Gastrocnemius medialis (tissue), 4 donors: ENCODE data around the gene EGFL7.

Experiments
- POLR2A ChIP-seq, 2 donors: fragments of 450-650 bp; IDR thresholded peaks; one replicate each; pipeline ENCODE4 v1.6.1; 2017; ENCODE audit warnings: antibody characterized with exemption in 2 of 2, mild to moderate bottlenecking in 2 of 2, moderate library complexity in 2 of 2
- TF ChIP-seq, protein P1 (sequence below), 5 experiments: fragments of 450-650 bp in 3 of 5; fragments of 200-600 bp in 2 of 5; sonication (generic) in 2 of 5; IDR thresholded peaks in 4 of 5; conservative IDR thresholded peaks in 1 of 5; 1 replicate in 4 of 5; 2 replicates in 1 of 5; pipeline ENCODE4 v1.5.1; 2016 to 2019; ENCODE audit warnings: antibody characterized with exemption in 5 of 5, mild to moderate bottlenecking in 3 of 5, moderate library complexity in 3 of 5

DNA sequence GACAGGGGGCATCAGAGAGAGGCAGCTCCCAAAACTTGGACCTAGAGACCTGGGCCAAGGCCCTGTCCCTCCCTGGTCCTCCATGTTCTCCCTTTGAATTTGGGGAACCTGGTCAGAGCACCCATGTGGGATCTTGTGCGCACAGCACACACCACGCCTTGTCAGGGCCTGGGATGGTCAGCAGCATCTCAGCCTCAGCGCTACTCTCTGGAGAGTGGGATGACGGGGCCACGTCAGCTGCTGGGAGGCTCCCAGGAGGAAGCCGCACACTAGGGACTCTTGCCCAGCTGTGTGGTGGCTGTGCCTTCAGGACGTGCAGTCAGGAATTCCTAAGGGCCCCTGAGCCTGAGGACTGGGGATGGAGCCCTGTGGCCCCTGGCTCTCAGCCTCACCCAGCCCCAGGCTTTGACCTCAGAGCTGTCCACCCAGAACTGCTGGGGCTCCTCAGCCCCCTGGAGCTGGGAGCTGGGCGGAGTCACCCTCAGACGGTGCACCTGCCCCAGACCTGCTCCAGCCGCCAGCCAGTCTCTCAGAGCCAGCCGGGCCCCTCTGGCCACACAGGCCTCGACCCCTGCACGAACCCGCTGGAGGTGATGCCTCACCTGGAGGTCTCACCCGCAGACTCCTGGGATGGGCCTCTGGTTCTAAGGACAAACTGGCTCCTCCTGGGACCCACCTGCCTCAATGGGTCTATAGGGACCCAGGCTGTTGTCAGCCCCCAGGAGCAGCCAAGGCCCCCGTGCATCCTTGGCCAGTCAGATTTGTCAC lies 38.3 kb upstream of the EGFL7 start:
- TF ChIP-seq, protein P1, sequence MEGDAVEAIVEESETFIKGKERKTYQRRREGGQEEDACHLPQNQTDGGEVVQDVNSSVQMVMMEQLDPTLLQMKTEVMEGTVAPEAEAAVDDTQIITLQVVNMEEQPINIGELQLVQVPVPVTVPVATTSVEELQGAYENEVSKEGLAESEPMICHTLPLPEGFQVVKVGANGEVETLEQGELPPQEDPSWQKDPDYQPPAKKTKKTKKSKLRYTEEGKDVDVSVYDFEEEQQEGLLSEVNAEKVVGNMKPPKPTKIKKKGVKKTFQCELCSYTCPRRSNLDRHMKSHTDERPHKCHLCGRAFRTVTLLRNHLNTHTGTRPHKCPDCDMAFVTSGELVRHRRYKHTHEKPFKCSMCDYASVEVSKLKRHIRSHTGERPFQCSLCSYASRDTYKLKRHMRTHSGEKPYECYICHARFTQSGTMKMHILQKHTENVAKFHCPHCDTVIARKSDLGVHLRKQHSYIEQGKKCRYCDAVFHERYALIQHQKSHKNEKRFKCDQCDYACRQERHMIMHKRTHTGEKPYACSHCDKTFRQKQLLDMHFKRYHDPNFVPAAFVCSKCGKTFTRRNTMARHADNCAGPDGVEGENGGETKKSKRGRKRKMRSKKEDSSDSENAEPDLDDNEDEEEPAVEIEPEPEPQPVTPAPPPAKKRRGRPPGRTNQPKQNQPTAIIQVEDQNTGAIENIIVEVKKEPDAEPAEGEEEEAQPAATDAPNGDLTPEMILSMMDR (IDR thresholded peaks at IDR 0.05 in 4 of 5, conservative IDR thresholded peaks at IDR 0.05 in 1 of 5), result no peak
- TF ChIP-seq POLR2A (IDR thresholded peaks at IDR 0.05), result no peak
